Immature natural killer cell (primary cell): ENCODE results near the gene DIPK1C. TPM values are rescaled to one million over a fixed set of nuclear protein-coding genes. Genes with fewer than 3 reads are reported as not detected.

Source experiments
- DNase-seq, 3 donors: peaks; one replicate each; pipeline ENCODE4 v3.0.0; 2022; ENCODE audit warnings: mixed read lengths in 1 of 3
- H3K27ac Mint-ChIP-seq, 6 donors: one replicate each; pipeline ENCODE4 v1.8.0; 2020; ENCODE audit warnings: mixed read lengths in 6 of 6, mild to moderate bottlenecking in 5 of 6, inconsistent platforms in 4 of 6, moderate library complexity in 3 of 6
- H3K27me3 Mint-ChIP-seq, 3 donors: one replicate each; pipeline ENCODE4 v1.8.0; 2020 to 2021; ENCODE audit warnings: low read depth in 3 of 3, mild to moderate bottlenecking in 3 of 3, mixed read lengths in 3 of 3, moderate library complexity in 3 of 3, inconsistent platforms in 1 of 3
- H3K36me3 Mint-ChIP-seq, 3 donors: one replicate each; pipeline ENCODE4 v1.8.0; 2020; ENCODE audit warnings: mixed read lengths in 3 of 3, inconsistent platforms in 2 of 3, mild to moderate bottlenecking in 2 of 3
- H3K4me1 Mint-ChIP-seq, 2 donors: one replicate each; pipeline ENCODE4 v1.8.0; 2020; ENCODE audit warnings: inconsistent platforms in 2 of 2, mild to moderate bottlenecking in 2 of 2, mixed read lengths in 2 of 2, moderate library complexity in 1 of 2
- H3K4me3 Mint-ChIP-seq, 5 donors: one replicate each; pipeline ENCODE4 v1.8.0; 2020; ENCODE audit warnings: mild to moderate bottlenecking in 5 of 5, mixed read lengths in 5 of 5, inconsistent platforms in 3 of 5, moderate library complexity in 3 of 5
- H3K9me3 Mint-ChIP-seq, 6 donors: one replicate each; pipeline ENCODE4 v1.8.0; 2020; ENCODE audit warnings: mild to moderate bottlenecking in 6 of 6, mixed read lengths in 6 of 6, inconsistent platforms in 4 of 6, moderate library complexity in 3 of 6
- polyA plus RNA-seq, 3 donors: library from polyadenylated mRNA; unstranded; fragments of 300-500 nt; fragmentation: Illumina TruSeq; gene quantifications; one replicate each; pipeline ENCODE4 v1.2.3, GENCODE V29; 2021

The DIPK1C gene
- polyA plus RNA-seq, 3 donors from 2014 or later: not detected

- peaks cover 0 to 12% (median 7%) of the 10 kb centered on the region in 3 donors for H3K27me3 Mint-ChIP-seq
- H3K9me3 Mint-ChIP-seq: no peaks in the 10 kb centered on the region
- H3K27ac Mint-ChIP-seq: no peak overlapping the region
- H3K36me3 Mint-ChIP-seq: no peaks in the 10 kb centered on the region
- no peaks in the 10 kb centered on the region for H3K4me1 Mint-ChIP-seq
- no peak overlapping the region for H3K4me3 Mint-ChIP-seq
- no peak for DNase-seq
These were observed 62.1 kb downstream of the DIPK1C start for GRCh38 chr18:74395006-74395405.

- Mint-ChIP-seq H3K27ac (no peak overlapping the region), H3K27me3 (peaks cover 2 to 13% (median 7%) of the 10 kb centered on the region in 3 donors), H3K4me1 (no peaks in the 10 kb centered on the region), H3K36me3 (no peaks in the 10 kb centered on the region), H3K9me3 (no peaks in the 10 kb centered on the region), H3K4me3 (no peak overlapping the region)
- DNase-seq: no peak
These were observed 64.8 kb downstream of the DIPK1C start for GRCh38 chr18:74392323-74392722.

- H3K27me3 Mint-ChIP-seq: peaks cover 2 to 8% (median 5%) of the 10 kb centered on the region in 3 donors
- no peaks in the 10 kb centered on the region for H3K9me3 Mint-ChIP-seq
- no peak overlapping the region for H3K27ac Mint-ChIP-seq
- no peak overlapping the region for H3K4me3 Mint-ChIP-seq
- no peaks in the 10 kb centered on the region for H3K4me1 Mint-ChIP-seq
- no peaks in the 10 kb centered on the region for H3K36me3 Mint-ChIP-seq
- no peak for DNase-seq
These were observed 66.2 kb downstream of the DIPK1C start for GRCh38 chr18:74390900-74391299.

- Mint-ChIP-seq H3K27me3 (peaks cover 2 to 8% (median 5%) of the 10 kb centered on the region in 3 donors), H3K36me3 (no peaks in the 10 kb centered on the region), H3K4me3 (no peak overlapping the region), H3K27ac (no peak overlapping the region), H3K4me1 (no peaks in the 10 kb centered on the region), H3K9me3 (no peaks in the 10 kb centered on the region)
- no peak for DNase-seq
These were observed 67.1 kb downstream of the DIPK1C start for GRCh38 chr18:74389991-74390390.

GRCh38 chr18:74389171-74389927 lies 67.8 kb downstream of the DIPK1C start:
- Mint-ChIP-seq H3K27ac (no peak overlapping the region), H3K27me3 (peaks cover 2 to 8% (median 5%) of the 10 kb centered on the region in 3 donors), H3K4me3 (no peak overlapping the region), H3K9me3 (no peaks in the 10 kb centered on the region), H3K4me1 (no peaks in the 10 kb centered on the region), H3K36me3 (no peaks in the 10 kb centered on the region)
- DNase-seq: no peak

DNA sequence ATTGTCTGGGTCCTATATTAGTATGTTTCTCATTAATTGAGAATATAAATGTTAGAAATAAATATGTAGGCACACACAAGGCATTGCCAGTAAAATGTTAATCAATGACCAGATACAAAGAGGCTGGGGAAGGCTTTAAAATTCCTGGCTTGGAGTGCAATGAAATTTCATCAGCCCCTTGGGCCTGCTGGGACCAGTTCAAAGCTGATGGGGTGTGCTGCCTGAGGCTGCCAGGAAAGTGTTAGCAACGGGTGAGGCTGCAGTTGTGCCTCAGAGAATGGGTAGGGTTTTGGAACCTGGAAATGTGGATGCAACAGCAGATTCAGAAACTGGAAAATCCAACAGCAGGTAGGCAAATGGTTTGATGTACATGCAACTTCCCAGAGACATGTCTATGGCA lies 68.9 kb downstream of the DIPK1C start:
- Mint-ChIP-seq H3K9me3 (no peaks in the 10 kb centered on the region), H3K4me3 (no peak overlapping the region), H3K27me3 (peaks cover 2 to 5% (median 2%) of the 10 kb centered on the region in 3 donors), H3K4me1 (no peaks in the 10 kb centered on the region), H3K36me3 (no peaks in the 10 kb centered on the region), H3K27ac (no peak overlapping the region)
- no peak for DNase-seq

GRCh38 chr18:74387383-74387782 lies 69.7 kb downstream of the DIPK1C start:
- Mint-ChIP-seq H3K27ac (no peak overlapping the region), H3K9me3 (no peaks in the 10 kb centered on the region), H3K4me1 (no peaks in the 10 kb centered on the region)

More at GRCh38 chr18:74387383-74387782, 69.7 kb downstream of the DIPK1C start:
- peaks cover 0 to 5% (median 2%) of the 10 kb centered on the region in 3 donors for H3K27me3 Mint-ChIP-seq
- H3K36me3 Mint-ChIP-seq: no peaks in the 10 kb centered on the region
- DNase-seq: no peak
- no peak overlapping the region for H3K4me3 Mint-ChIP-seq

Other genes with a start within 250 kb of the DIPK1C start
- 10 to 100 TPM; 41.3 to 52.4 (median 43.9) TPM for gene CYB5A, start 165.3 kb downstream of the DIPK1C start, polyA plus RNA-seq
- not detected for gene C18orf63, start 141.5 kb downstream of the DIPK1C start, polyA plus RNA-seq
- gene CNDP2, start 39.1 kb upstream of the DIPK1C start, polyA plus RNA-seq: 100 to 1,000 TPM; 117 to 187 (median 182) TPM
- not detected for gene CNDP1, start 77.2 kb upstream of the DIPK1C start, polyA plus RNA-seq
- 1 to 10 TPM; 1.5 to 4.7 (median 1.5) TPM for gene ZNF407, start 140.6 kb upstream of the DIPK1C start, polyA plus RNA-seq